Breast epithelium (tissue), 3 donors: ENCODE results near the gene MED9.

Experiments used
- CTCF ChIP-seq, 3 donors: fragments of 450-650 bp; IDR thresholded peaks; one replicate each; pipeline ENCODE4 v1.5.1; 2016 to 2017; ENCODE audit warnings: antibody characterized with exemption in 3 of 3, mild to moderate bottlenecking in 3 of 3, moderate library complexity in 3 of 3
- POLR2A ChIP-seq: fragments of 450-650 bp; IDR thresholded peaks from one replicate; pipeline ENCODE4 v1.6.1; 2016; ENCODE audit warnings: antibody characterized with exemption, mild to moderate bottlenecking, moderate library complexity

DNA sequence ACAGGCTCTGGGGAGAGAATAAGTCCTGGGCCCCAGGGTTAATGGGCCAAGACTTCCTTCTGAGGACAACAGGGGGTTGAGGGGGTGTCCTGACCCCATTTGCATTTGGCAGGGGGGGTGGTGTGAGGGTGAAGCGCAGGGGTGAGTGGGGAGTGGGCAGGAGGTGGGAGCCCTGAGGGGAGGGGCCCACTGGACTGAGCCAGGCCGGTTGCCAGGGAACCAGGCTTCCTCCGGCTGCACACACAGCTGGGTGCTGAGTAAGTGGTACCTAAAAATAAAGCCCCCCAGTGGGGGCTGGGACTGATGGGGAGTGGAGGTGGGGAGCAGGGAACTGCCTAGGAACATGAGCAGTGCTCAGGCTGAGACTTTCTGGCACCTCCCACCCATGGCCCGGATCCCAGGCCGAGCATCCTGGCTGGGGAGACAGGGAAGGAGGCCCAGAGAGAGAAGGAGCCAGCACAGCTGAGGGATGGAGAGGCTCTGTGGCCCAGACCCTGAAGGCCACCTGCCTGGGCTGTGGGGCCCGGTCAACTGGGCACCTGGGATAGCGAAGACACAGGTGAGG lies 26.8 kb downstream of the MED9 start:
- TF ChIP-seq POLR2A (no peak), CTCF (IDR thresholded peaks at IDR 0.05) (no peak)
